Epithelial cell of esophagus (primary cell): Measurements from ENCODE around the gene RXRA.

Source experiments
- DNase-seq: peaks from one replicate; pipeline ENCODE4 v3.0.0; 2010; ENCODE audit warnings: low read depth
- H3K4me3 ChIP-seq: 2 replicates; pipeline ENCODE4 v1.5.1; 2011; ENCODE audit warnings: mild to moderate bottlenecking, low read length, control low read depth
- CTCF ChIP-seq: IDR thresholded peaks from 2 replicates; pipeline ENCODE4 v1.5.1; 2011; ENCODE audit warnings: low read depth, mild to moderate bottlenecking, low read length, control low read depth, inconsistent platforms; ENCODE audit not compliant: insufficient read depth; ENCODE audit errors: missing control alignments

The RXRA gene

GRCh38 chr9:134419684-134420076, 93.4 kb downstream of the RXRA start:
- DNase-seq, result no peak
- H3K4me3 ChIP-seq, result no peak overlapping the region
- peak; percentile 40 for TF ChIP-seq CTCF

GRCh38 chr9:134420281-134420845, 94.1 kb downstream of the RXRA start:
- DNase-seq, result no peak
- no peak for TF ChIP-seq CTCF
- no peak overlapping the region for H3K4me3 ChIP-seq

- no peak overlapping the region for H3K4me3 ChIP-seq
- no peak for DNase-seq
- TF ChIP-seq CTCF, result no peak
These were observed 94.7 kb downstream of the RXRA start for GRCh38 chr9:134420974-134421432.

GRCh38 chr9:134421888-134422287, 95.6 kb downstream of the RXRA start:
- DNase-seq, result no peak
- H3K4me3 ChIP-seq, result no peak overlapping the region
- no peak for TF ChIP-seq CTCF

GRCh38 chr9:134422301-134423090, 96.2 kb downstream of the RXRA start:
- DNase-seq, result peak; percentile 61
- no peak for TF ChIP-seq CTCF
- H3K4me3 ChIP-seq, result no peak overlapping the region

GRCh38 chr9:134423166-134423565, 96.9 kb downstream of the RXRA start:
- TF ChIP-seq CTCF, result no peak
- DNase-seq, result no peak
- no peak overlapping the region for H3K4me3 ChIP-seq

- no peak overlapping the region for H3K4me3 ChIP-seq
- no peak for DNase-seq
- no peak for TF ChIP-seq CTCF
These were observed 97.5 kb downstream of the RXRA start for GRCh38 chr9:134423749-134424148.
